Muscle layer of colon (tissue), 2 donors: ENCODE results near the gene ATRNL1.

Experiments used
- H3K27ac ChIP-seq: one replicate; pipeline ENCODE4 v1.7.0; 2013; ENCODE audit warnings: low read depth, mild to moderate bottlenecking, low read length, moderate library complexity
- H3K27me3 ChIP-seq, 2 donors: one replicate each; pipeline ENCODE4 v1.7.0; 2013; ENCODE audit warnings: low read length in 2 of 2, mild to moderate bottlenecking in 2 of 2; ENCODE audit not compliant: insufficient read depth in 2 of 2, control insufficient read depth in 1 of 2
- H3K36me3 ChIP-seq: one replicate; pipeline ENCODE4 v1.7.0; 2013; ENCODE audit warnings: mild to moderate bottlenecking, low read length; ENCODE audit not compliant: insufficient read depth
- H3K4me1 ChIP-seq: one replicate; pipeline ENCODE4 v1.7.0; 2013; ENCODE audit warnings: mild to moderate bottlenecking, low read length; ENCODE audit not compliant: insufficient read depth
- H3K4me3 ChIP-seq, 2 donors: one replicate each; pipeline ENCODE4 v1.7.0; 2013; ENCODE audit warnings: low read length in 2 of 2, low read depth in 1 of 2, mild to moderate bottlenecking in 1 of 2, moderate library complexity in 1 of 2
- H3K9ac ChIP-seq: one replicate; pipeline ENCODE4 v1.7.0; 2013; ENCODE audit warnings: low read length
- H3K9me3 ChIP-seq: one replicate; pipeline ENCODE4 v1.7.0; 2013; ENCODE audit warnings: mild to moderate bottlenecking, low read length
- donor health status: abdominal sarcoma.
- donor health status: Adenocarcinoma of cecum.

ATRNL1 gene, protein sequence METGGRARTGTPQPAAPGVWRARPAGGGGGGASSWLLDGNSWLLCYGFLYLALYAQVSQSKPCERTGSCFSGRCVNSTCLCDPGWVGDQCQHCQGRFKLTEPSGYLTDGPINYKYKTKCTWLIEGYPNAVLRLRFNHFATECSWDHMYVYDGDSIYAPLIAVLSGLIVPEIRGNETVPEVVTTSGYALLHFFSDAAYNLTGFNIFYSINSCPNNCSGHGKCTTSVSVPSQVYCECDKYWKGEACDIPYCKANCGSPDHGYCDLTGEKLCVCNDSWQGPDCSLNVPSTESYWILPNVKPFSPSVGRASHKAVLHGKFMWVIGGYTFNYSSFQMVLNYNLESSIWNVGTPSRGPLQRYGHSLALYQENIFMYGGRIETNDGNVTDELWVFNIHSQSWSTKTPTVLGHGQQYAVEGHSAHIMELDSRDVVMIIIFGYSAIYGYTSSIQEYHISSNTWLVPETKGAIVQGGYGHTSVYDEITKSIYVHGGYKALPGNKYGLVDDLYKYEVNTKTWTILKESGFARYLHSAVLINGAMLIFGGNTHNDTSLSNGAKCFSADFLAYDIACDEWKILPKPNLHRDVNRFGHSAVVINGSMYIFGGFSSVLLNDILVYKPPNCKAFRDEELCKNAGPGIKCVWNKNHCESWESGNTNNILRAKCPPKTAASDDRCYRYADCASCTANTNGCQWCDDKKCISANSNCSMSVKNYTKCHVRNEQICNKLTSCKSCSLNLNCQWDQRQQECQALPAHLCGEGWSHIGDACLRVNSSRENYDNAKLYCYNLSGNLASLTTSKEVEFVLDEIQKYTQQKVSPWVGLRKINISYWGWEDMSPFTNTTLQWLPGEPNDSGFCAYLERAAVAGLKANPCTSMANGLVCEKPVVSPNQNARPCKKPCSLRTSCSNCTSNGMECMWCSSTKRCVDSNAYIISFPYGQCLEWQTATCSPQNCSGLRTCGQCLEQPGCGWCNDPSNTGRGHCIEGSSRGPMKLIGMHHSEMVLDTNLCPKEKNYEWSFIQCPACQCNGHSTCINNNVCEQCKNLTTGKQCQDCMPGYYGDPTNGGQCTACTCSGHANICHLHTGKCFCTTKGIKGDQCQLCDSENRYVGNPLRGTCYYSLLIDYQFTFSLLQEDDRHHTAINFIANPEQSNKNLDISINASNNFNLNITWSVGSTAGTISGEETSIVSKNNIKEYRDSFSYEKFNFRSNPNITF (N-terminal part only)

DNA sequence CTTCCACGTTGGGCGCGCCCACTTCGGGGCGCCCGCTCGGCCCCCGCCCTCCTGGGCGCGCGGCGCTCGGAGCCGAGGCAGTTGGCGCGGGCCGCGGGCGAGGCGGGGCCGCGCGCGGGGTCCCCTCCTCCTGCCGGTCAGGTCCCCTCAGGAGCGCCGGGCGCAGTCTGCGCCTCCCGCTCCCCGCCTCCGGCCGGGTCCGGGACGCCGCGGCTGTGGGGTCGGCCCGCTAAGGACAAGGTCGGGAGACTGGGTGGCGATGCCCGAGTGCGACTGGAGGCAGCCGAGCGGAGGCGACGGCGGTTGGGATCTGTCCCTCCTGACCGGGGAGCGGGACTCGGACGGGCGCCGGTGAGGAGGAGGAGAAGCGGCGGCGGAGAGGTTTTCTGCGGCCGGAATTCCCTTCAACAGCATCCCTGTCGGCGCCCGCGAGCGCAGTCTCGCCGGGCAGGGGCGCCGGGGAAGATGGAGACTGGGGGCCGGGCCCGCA is at the start of gene ATRNL1:
Gene ATRNL1, plus strand, starts transcription at position 80 of the 490 bp plus-strand sequence. Its CDS starts 386 bp downstream, at position 466.
- Histone ChIP-seq H3K9ac (peak within 1 kb of the TSS; percentile 97), H3K4me3 (peak within 1 kb of the TSS; percentile 79 to 83), H3K9me3 (no peaks in the 10 kb centered on the region), H3K4me1 (peaks cover 14% of the 10 kb centered on the region), H3K27me3 (peaks cover 0 to 5% of the 10 kb centered on the region in 2 donors), H3K36me3 (no peaks in the 10 kb centered on the region), H3K27ac (peak within 1 kb of the TSS; percentile 91)

DNA sequence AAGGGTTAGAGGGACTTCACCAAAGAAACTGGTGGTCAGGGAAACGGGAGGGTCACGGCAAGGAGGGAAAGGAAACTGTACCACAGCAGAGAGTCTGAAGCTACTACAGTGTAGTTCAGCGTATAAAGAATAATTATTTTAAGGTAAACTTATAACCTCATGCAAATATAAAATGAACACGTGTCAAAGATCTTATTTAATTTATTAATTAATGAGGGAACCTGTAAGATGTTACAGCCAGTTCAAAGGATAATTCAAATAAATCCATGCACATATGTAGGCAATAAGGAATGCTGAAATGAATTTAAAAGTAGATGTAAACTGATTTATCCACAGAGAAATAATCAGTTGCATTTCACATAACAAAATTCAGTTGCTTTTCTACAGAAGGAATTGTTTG is 49.4 kb upstream of the ATRNL1 start:
- H3K36me3 ChIP-seq: no peaks in the 10 kb centered on the region
- H3K27ac ChIP-seq: no peak overlapping the region
- H3K4me1 ChIP-seq: no peaks in the 10 kb centered on the region
- H3K27me3 ChIP-seq: no peaks in the 10 kb centered on the region
- H3K4me3 ChIP-seq: no peak overlapping the region
- H3K9ac ChIP-seq: no peak overlapping the region
- no peaks in the 10 kb centered on the region for H3K9me3 ChIP-seq

DNA sequence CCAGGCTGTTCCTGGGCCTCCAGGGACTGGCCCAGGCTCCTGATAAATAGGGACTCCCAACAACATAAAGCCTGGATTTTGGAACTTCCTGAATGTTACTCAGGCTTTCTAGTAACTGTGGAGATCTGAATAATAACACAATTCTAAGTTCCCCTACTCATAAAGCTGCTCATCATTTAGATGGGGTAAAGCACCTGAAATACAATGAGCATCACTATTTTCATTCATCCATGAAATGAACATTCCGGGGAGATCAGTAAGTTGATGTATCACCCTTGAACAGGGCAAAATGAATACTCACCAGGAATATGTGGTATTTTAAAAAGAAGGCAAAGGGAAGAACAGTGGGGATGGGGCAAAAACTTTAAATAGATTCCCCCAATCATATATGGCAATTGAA is 48.3 kb upstream of the ATRNL1 start:
- H3K9ac ChIP-seq: no peak overlapping the region
- no peaks in the 10 kb centered on the region for H3K4me1 ChIP-seq
- H3K9me3 ChIP-seq: no peaks in the 10 kb centered on the region
- no peaks in the 10 kb centered on the region for H3K27me3 ChIP-seq
- no peak overlapping the region for H3K4me3 ChIP-seq
- H3K27ac ChIP-seq: no peak overlapping the region
- no peaks in the 10 kb centered on the region for H3K36me3 ChIP-seq

DNA sequence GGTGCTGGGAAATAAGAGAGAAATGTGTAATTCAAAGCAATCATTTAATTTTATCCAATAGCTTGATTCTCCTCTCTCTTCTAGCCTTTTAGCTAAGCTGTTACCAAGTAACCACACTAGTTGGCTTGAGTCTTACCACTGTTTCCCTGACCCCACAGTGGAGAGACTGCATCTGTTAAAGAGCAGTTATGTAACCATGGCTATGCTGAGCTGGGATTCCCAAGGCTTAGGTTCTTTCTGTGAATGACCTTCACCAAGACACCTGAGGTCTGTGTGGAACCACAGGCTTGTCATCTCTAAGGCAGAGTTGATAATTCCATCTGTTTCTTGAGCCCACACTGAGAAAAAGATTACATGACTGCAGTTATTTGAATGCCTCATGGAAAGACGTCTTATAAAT is 47.7 kb upstream of the ATRNL1 start:
- Histone ChIP-seq H3K27ac (no peak overlapping the region), H3K4me3 (no peak overlapping the region), H3K36me3 (no peaks in the 10 kb centered on the region), H3K9ac (no peak overlapping the region), H3K4me1 (no peaks in the 10 kb centered on the region), H3K9me3 (no peaks in the 10 kb centered on the region), H3K27me3 (no peaks in the 10 kb centered on the region)

DNA sequence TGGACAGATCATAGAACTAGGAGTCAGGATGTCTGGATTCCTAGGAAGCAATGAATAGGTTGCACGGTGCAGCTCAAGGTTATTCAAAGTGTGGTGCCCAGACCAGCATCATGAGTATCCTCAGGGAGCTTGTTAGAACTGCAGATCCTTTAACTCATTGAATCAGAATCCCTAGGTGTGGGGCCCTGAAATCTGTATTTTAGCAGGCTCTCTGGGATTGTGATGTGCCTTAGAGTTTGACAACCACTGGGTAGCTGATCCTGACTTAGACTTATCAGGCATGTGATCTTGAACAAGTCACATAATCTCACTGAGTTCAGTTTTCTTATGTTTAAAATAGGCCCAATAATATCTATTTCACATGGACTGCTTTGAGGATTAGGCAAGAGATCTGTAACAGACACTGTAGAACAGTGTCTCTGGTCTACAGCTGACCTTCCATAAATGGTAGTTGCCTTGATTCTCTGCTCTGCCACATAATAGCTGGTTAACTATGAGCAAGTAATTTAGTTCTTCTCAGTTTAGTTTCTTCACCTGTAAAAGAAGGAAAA is 46.4 kb upstream of the ATRNL1 start:
- no peak overlapping the region for H3K27ac ChIP-seq
- H3K27me3 ChIP-seq: no peaks in the 10 kb centered on the region
- no peaks in the 10 kb centered on the region for H3K9me3 ChIP-seq
- no peak overlapping the region for H3K9ac ChIP-seq
- no peaks in the 10 kb centered on the region for H3K4me1 ChIP-seq
- no peaks in the 10 kb centered on the region for H3K36me3 ChIP-seq
- H3K4me3 ChIP-seq: no peak overlapping the region

DNA sequence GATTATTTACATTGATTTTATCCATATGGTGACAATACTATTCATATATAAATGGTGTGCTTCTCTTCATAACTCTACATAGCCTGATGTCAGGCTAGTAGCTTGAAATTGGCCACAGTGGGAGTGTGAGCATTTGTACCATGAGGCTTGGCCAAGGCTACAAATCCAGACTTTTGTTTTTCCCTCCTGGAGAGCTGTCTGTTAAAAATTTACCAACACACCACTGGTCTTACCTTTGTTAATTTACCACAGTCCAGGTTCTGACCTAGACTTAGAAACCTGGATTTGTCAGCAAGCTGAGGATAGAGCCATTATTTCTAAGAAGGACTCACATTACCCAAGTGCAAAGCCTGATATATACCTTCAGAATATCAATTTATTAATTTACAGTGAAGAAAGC is 45.5 kb upstream of the ATRNL1 start:
- H3K36me3 ChIP-seq: no peaks in the 10 kb centered on the region
- no peaks in the 10 kb centered on the region for H3K4me1 ChIP-seq
- no peak overlapping the region for H3K27ac ChIP-seq
- no peaks in the 10 kb centered on the region for H3K9me3 ChIP-seq
- H3K9ac ChIP-seq: no peak overlapping the region
- H3K27me3 ChIP-seq: no peaks in the 10 kb centered on the region
- no peak overlapping the region for H3K4me3 ChIP-seq

DNA sequence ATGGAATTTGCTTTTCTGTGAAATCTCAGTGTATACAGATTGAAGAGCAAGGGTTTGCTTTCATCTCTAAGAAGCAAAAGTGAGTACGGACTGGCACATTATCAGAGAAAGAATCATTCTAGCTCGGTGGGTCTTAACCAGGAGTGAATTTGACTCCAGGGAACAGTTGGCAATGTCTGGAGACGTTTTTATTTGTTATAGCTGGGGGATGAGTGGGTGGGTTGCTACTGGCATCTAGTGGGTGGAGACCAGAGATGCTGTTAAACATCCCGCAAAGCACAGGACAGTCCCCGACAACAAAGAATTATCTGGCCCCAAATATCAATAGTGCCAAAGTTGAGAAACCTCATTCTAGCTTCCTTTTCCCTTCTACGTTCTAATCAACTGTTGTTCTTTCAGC is 43.8 kb upstream of the ATRNL1 start:
- Histone ChIP-seq H3K4me1 (no peaks in the 10 kb centered on the region), H3K27me3 (no peaks in the 10 kb centered on the region), H3K9ac (no peak overlapping the region)

DNA sequence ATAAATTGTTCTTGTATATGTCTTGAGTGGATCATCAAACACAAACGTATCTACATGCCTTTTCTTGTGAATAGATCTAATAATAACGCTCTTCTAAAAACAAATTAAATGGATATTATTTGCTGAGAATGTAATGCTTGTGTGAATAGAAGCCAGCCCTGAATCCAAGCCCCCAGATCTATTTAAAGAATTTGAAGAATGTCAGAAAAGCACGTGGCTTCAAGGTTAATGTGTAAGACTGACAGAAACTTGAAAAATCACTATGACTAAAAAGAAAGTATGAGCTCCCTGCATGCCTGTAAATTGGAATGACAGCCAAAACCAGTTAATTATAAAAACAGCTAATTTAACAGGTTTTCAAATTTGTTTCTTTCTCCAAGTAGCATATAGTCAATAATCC is 43.2 kb upstream of the ATRNL1 start:
- no peak overlapping the region for H3K4me3 ChIP-seq
- H3K27me3 ChIP-seq: no peaks in the 10 kb centered on the region
- no peaks in the 10 kb centered on the region for H3K9me3 ChIP-seq
- no peak overlapping the region for H3K9ac ChIP-seq
- no peak overlapping the region for H3K27ac ChIP-seq
- H3K4me1 ChIP-seq: no peaks in the 10 kb centered on the region
- H3K36me3 ChIP-seq: no peaks in the 10 kb centered on the region

More for the DNA sequence above, 43.8 kb upstream of the ATRNL1 start:
- no peak overlapping the region for H3K4me3 ChIP-seq
- no peak overlapping the region for H3K27ac ChIP-seq
- H3K9me3 ChIP-seq: no peaks in the 10 kb centered on the region
- no peaks in the 10 kb centered on the region for H3K36me3 ChIP-seq

DNA sequence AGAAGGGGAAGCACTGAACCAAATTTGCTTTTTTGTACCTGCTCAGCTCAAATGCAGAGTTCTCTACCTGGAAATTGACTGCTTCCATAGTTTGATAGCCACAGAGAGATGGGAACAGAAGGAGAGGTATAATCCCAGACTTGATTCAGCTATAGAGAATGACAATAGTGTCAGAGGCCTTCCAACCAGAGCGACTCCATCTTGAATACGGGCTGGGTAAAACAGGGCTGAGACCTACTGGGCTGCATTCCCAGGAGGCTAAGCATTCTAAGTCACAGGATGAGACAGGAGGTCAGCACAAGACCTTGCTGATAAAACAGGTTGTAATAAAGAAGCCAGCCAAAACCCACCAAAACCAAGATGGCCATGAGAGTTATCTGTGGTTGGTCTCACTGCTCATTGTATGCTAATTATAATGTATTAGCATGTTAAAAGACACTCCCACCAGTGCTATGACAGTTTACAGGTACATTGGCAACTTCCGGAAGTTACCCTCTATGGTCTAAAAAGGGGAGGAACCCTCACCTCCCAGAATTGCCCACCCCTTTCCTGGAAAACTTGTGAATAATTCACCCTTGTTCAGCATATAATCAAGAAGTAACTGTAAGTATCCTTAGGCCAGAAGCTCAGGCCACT is 42.7 kb upstream of the ATRNL1 start:
- Histone ChIP-seq H3K4me1 (no peaks in the 10 kb centered on the region), H3K9ac (no peak overlapping the region), H3K4me3 (no peak overlapping the region), H3K9me3 (no peaks in the 10 kb centered on the region), H3K27ac (no peak overlapping the region), H3K36me3 (no peaks in the 10 kb centered on the region), H3K27me3 (no peaks in the 10 kb centered on the region)

DNA sequence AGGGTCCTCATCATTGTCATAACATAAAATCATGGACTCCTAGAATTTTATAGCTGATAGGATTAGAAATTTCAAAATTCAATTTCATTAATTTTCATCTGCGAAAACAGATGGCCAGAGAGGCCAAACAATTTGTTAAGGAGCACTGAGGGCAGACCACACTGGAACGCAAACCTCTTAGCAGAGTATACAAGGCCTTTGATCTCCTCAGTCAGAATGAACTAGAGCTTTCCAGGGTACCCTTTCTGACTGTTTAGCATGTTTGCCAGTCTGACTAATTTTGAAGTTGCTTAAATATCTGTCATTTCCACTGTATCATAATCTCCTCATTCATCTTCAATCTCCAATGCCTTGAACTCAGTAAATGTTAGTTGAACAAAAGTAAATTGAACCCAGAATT is 41.9 kb upstream of the ATRNL1 start:
- Histone ChIP-seq H3K4me1 (no peaks in the 10 kb centered on the region), H3K27ac (no peak overlapping the region), H3K9ac (no peak overlapping the region), H3K27me3 (no peaks in the 10 kb centered on the region), H3K4me3 (no peak overlapping the region), H3K9me3 (no peaks in the 10 kb centered on the region), H3K36me3 (no peaks in the 10 kb centered on the region)
